Measurements from ENCODE around the gene CLEC4M.

DNA sequence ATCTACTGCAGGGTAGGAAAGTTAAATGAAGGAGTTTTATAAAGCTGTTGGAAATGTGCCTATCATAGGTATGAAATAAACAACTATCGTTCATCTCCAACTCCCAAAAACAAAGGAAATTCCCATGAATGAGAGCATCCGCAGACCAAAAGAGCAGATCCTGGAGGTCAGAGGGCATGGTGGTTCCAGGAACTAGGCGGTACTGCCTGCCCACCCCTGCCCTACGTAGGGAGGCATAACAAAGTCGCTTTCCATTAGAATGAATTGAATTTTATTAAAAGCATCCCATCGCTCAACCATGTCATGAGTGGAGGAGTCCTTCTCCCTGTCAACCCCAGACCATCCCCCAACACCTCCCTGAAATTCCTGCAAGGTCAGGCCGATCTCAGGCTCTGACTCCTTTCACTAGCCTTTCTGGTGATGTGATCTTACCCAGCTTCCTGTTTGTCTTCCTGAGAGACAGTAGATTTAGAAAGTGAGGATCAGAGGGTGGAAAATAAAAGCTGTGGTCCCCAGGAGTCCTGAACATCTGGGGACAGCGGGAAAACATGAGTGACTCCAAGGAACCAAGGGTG lies at the start of gene CLEC4M:
- TF ChIP-seq ZNF8 (CRISPR knock-in tag; IDR thresholded peaks at IDR 0.05) (no peak), ZC3H10 (CRISPR knock-in tag; IDR thresholded peaks at IDR 0.05) (no peak)

All from SK-N-SH treated with all-trans-retinoic acid at 6 μM for 48 hours (cell line).